Activated effector memory CD4-positive, alpha-beta T cell treated with Interleukin-2 at 50 U/mL for 16 hours (primary cell): ENCODE results near the gene BTG3.

Experiments
- DNase-seq: peaks from one replicate; pipeline ENCODE4 v3.0.0-alpha.2; 2020

BTG3 gene

GRCh38 chr21:17612565-17613241 lies at the start of gene BTG3:
BTG3 (minus strand) TSS chr21:17612901; CDS start chr21:17609144, 3,757 bp downstream.
- peak; percentile 72 for DNase-seq

- DNase-seq: no peak
Observed at GRCh38 chr21:17660862-17661261, 48.2 kb upstream of the BTG3 start.

GRCh38 chr21:17660452-17660851 lies 47.8 kb upstream of the BTG3 start:
- no peak for DNase-seq

GRCh38 chr21:17658931-17659330 lies 46.2 kb upstream of the BTG3 start:
- DNase-seq: no peak

- no peak for DNase-seq
Observed at GRCh38 chr21:17651526-17651925, 38.8 kb upstream of the BTG3 start.

- no peak for DNase-seq
Observed at GRCh38 chr21:17650292-17650691, 37.6 kb upstream of the BTG3 start.

GRCh38 chr21:17646790-17647189 lies 34.1 kb upstream of the BTG3 start:
- DNase-seq: no peak

- DNase-seq: no peak
Observed at GRCh38 chr21:17644186-17644585, 31.5 kb upstream of the BTG3 start.

GRCh38 chr21:17640821-17641220 lies 28.1 kb upstream of the BTG3 start:
- no peak for DNase-seq

GRCh38 chr21:17636711-17637110 lies 24.0 kb upstream of the BTG3 start:
- no peak for DNase-seq

- no peak for DNase-seq
Observed at GRCh38 chr21:17631195-17631594, 18.5 kb upstream of the BTG3 start.

- no peak for DNase-seq
Observed at GRCh38 chr21:17622018-17622417, 9.3 kb upstream of the BTG3 start.

GRCh38 chr21:17616831-17617230 lies 4.1 kb upstream of the BTG3 start:
- DNase-seq: no peak

- DNase-seq: peak; percentile 1
Observed at GRCh38 chr21:17613242-17613676, 558 bp upstream of the BTG3 start.

- no peak for DNase-seq
Observed at GRCh38 chr21:17612023-17612564, 607 bp downstream of the BTG3 start.

GRCh38 chr21:17611414-17612022 lies 1.2 kb downstream of the BTG3 start:
- peak; percentile 60 for DNase-seq

- DNase-seq: no peak
Observed at GRCh38 chr21:17610911-17611310, 1.8 kb downstream of the BTG3 start.

GRCh38 chr21:17609681-17610080 lies 3.0 kb downstream of the BTG3 start:
- no peak for DNase-seq

GRCh38 chr21:17607684-17608083 lies 5.0 kb downstream of the BTG3 start:
- DNase-seq: no peak

- no peak for DNase-seq
Observed at GRCh38 chr21:17602874-17603273, 9.8 kb downstream of the BTG3 start.

- no peak for DNase-seq
Observed at GRCh38 chr21:17598437-17598836, 14.3 kb downstream of the BTG3 start.

- no peak for DNase-seq
Observed at GRCh38 chr21:17597680-17598079, 15.0 kb downstream of the BTG3 start.

GRCh38 chr21:17590430-17590829 lies 22.3 kb downstream of the BTG3 start:
- no peak for DNase-seq

- DNase-seq: no peak
Observed at GRCh38 chr21:17585875-17586450, 26.7 kb downstream of the BTG3 start.
